A549 treated with Hydrocortisone at 1 μM for 4 hours (cell line): Measurements from ENCODE around the gene MRPL34. TPM values are rescaled to one million over a fixed set of nuclear protein-coding genes. Genes with fewer than 3 reads are reported as not detected.

Experiments
- total RNA-seq: library from RNA; stranded (reverse); fragments of 200-300 nt; extraction: Qiagen RNA extraction; gene quantifications from 5 replicates; pipeline ENCODE4 v1.2.3, GENCODE V29; 2022

Gene MRPL34
- 61.1 to 87.7 TPM (median 75.2 TPM) in 5 replicates for total RNA-seq

GRCh38 chr19:17305517-17306284 lies at the start of gene MRPL34:
TSS of gene MRPL34 (plus strand) at chr19:17305872. CDS start at chr19:17305893, 21 bp downstream.

GRCh38 chr19:17264641-17264979 lies 41.1 kb upstream of the MRPL34 start, which contains the start of gene USHBP1:
TSS of gene USHBP1 (minus strand) at chr19:17264745. CDS start at chr19:17264299, 446 bp downstream.

GRCh38 chr19:17266975-17267788 lies 38.5 kb upstream of the MRPL34 start, which contains the start of gene BABAM1:
TSS of gene BABAM1 (plus strand) at chr19:17267443. CDS start at chr19:17268807, 1,364 bp downstream.

GRCh38 chr19:17281391-17282304 lies 24.0 kb upstream of the MRPL34 start, which contains the start of gene ANKLE1:
TSS of gene ANKLE1 (plus strand) at chr19:17281901. CDS start at chr19:17281921, 20 bp downstream.

DNA sequence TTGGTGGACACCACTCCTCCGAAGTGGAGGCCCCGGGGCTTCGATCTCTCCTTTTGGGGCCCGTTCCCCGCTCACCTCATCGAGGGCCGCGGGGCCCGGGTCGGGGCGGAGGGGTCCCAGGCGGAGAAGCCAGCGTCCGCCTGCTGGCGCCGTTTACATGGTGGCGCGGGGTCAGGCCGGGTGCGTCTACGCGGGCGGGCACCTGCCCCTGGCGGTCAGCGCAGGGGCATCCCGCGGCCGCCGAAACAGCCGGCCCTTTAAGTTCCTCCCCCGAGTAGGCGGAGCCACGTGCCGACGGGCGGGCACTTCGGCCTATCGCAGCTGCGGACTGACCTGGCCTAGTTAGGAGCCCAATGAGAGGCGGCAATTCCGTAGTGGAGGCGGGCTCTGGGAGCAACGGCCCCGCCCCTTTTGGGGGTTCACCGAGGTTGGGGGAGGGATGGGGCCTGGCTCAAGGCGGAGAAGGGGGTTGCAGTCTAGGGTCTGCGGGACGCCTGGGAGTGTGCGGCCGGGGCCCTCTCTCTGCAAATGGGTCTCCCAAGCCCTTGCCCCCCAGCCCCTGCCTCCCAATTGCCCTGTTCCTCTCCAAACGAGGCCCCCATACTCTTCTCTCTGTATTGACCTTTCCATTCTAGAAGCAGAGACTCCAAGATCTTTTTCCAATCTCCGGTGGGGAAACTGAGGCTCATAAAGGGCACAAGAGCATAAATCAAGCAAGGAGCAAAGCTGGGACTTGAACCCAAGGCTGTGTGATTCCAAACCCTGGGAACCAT lies 2.3 kb upstream of the MRPL34 start, which contains the start of gene ABHD8:
ABHD8 (minus strand) TSS at position 259 of the 773 bp plus-strand sequence. CDS start 1,809 bp downstream, outside the sequence.

GRCh38 chr19:17309198-17309964 lies 3.7 kb downstream of the MRPL34 start, which contains the start of gene DDA1:
TSS of gene DDA1 (plus strand) at chr19:17309563. CDS start at chr19:17309655, 92 bp downstream.

GRCh38 chr19:17334414-17335409 lies 29.0 kb downstream of the MRPL34 start, which contains the start of gene ANO8:
TSS of gene ANO8 (minus strand) at chr19:17334855. CDS start at chr19:17334670, 185 bp downstream.

DNA sequence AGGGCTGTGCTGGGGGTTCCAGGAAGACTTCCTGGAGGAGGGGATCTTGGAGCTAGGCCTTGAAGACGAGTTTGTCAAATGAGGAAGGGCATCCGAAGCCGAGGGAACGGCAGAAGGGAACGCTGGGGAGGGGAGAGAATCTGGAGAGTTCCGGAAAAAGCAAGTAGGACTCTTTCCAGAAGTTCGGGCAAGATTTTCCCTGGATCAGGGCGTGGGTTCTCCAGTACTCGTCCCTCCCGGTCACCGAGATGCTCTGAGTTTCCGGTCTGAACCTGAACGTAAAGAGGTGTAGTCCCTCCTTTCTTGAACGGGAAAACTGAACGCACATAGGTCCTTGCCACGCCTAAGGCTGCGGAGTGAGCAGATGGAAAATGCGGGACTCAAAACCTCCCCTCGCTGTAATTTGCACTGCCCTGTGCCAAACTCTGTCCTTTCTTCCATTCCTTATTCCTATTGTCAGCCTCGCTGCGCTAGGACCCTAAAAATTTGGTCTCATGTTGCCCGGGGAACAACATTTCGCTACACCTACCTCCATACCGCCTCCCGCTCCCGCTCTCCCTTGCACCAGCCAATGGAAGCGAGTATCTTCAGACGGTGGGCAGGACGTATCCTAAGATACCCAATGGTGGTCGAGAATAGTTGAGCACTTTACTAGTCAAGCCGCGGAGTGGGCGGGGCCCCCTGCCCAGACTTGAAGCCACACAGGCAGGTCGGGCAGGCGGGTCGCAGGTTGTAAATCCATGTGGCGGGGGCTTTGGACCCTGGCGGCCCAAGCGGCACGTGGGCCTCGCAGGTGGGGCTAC lies 31.4 kb downstream of the MRPL34 start, which contains the start of gene GTPBP3:
GTPBP3 (plus strand) TSS at position 682 of the 803 bp plus-strand sequence; CDS start at position 741, 59 bp downstream.

Other genes with a start within 250 kb of the MRPL34 start
- 12.3 to 14.3 TPM (median 12.5 TPM) in 5 replicates for gene HAUS8, start 230.4 kb upstream of the MRPL34 start, total RNA-seq
- gene MYO9B, start 230.1 kb upstream of the MRPL34 start, total RNA-seq = 29.1 to 35.7 TPM (median 34.5 TPM) in 5 replicates
- gene USE1, start 90.5 kb upstream of the MRPL34 start, total RNA-seq = 13.7 to 17.8 TPM (median 15.3 TPM) in 5 replicates
- gene OCEL1, start 79.6 kb upstream of the MRPL34 start, total RNA-seq = 9.6 to 13.3 TPM (median 11.6 TPM) in 5 replicates
- gene NR2F6, start 60.0 kb upstream of the MRPL34 start, total RNA-seq = 29.3 to 63.7 TPM (median 62.0 TPM) in 5 replicates
- 0.02 TPM in 1 of 5 replicates, not detected in the others for gene USHBP1, start 41.1 kb upstream of the MRPL34 start, total RNA-seq
- 56.7 to 66.0 TPM (median 61.4 TPM) in 5 replicates for gene BABAM1, start 38.4 kb upstream of the MRPL34 start, total RNA-seq
- gene ANKLE1, start 24.0 kb upstream of the MRPL34 start, total RNA-seq = 0.36 to 0.58 TPM (median 0.38 TPM) in 5 replicates
- 1.8 to 3.2 TPM (median 2.8 TPM) in 5 replicates for gene ABHD8, start 2.4 kb upstream of the MRPL34 start, total RNA-seq
- gene DDA1, start 3.7 kb downstream of the MRPL34 start, total RNA-seq = 51.9 to 57.5 TPM (median 53.8 TPM) in 5 replicates
- gene ANO8, start 29.0 kb downstream of the MRPL34 start, total RNA-seq = 2.3 to 3.8 TPM (median 3.0 TPM) in 5 replicates
- 18.2 to 22.0 TPM (median 19.5 TPM) in 5 replicates for gene GTPBP3, start 31.7 kb downstream of the MRPL34 start, total RNA-seq
- gene PLVAP, start 71.5 kb downstream of the MRPL34 start, total RNA-seq = not detected in 5 replicates
- gene CCDC194, start 88.3 kb downstream of the MRPL34 start, total RNA-seq = not detected in 5 replicates
- 0.12 to 0.23 TPM (median 0.16 TPM) in 4 of 5 replicates, not detected in the other for gene BST2, start 99.8 kb downstream of the MRPL34 start, total RNA-seq
- 29.3 to 41.6 TPM (median 39.4 TPM) in 5 replicates for gene MVB12A, start 114.2 kb downstream of the MRPL34 start, total RNA-seq
- gene TMEM221, start 142.8 kb downstream of the MRPL34 start, total RNA-seq = 0.47 to 0.76 TPM (median 0.56 TPM) in 5 replicates
- not detected in 5 replicates for gene NXNL1, start 155.1 kb downstream of the MRPL34 start, total RNA-seq
- gene SLC27A1, start 164.7 kb downstream of the MRPL34 start, total RNA-seq = 2.4 to 2.9 TPM (median 2.5 TPM) in 5 replicates
- gene PGLS, start 205.8 kb downstream of the MRPL34 start, total RNA-seq = 44.9 to 78.0 TPM (median 72.0 TPM) in 5 replicates
- 64.7 to 70.3 TPM (median 66.3 TPM) in 5 replicates for gene COLGALT1, start 249.8 kb downstream of the MRPL34 start, total RNA-seq